WTC11 (cell line): ENCODE data around the gene RNASE7. TPM values are rescaled to one million over a fixed set of nuclear protein-coding genes. Genes with fewer than 3 reads are reported as not detected.
A peak's percentile ranks its signal among the peaks of the same experiment; 100 is the strongest.

Experiments
- ATAC-seq: fragments of 200-7000 bp; cut with Tn5 transposase; 2 replicates; pipeline ENCODE4 v1.10.0; 2021; ENCODE audit warnings: mild to moderate bottlenecking, moderate library complexity
- CTCF ChIA-PET: fragments of 300-600 bp; sonication (Branson Sonifier 250); formaldehyde crosslinking; loops from one replicate; lab custom pipeline; 2021; ENCODE audit warnings: antibody characterized with exemption; lab: Charles Lee
- POLR2A ChIA-PET: fragments of 350-600 bp; sonication (Branson Sonifier 250); formaldehyde crosslinking; loops from one replicate; lab custom pipeline; 2021; ENCODE audit warnings: antibody characterized with exemption; lab: Charles Lee
- DNase-seq: peaks from one replicate; pipeline ENCODE4 v3.0.0; 2021; ENCODE audit warnings: low spot score
- H3K27ac Mint-ChIP-seq: 2 replicates; pipeline ENCODE4 v1.8.0; 2021; ENCODE audit warnings: mixed read lengths
- H3K27me3 Mint-ChIP-seq: 2 replicates; pipeline ENCODE4 v1.8.0; 2021; ENCODE audit warnings: low read depth, mild to moderate bottlenecking, moderate library complexity, mixed read lengths
- H3K36me3 Mint-ChIP-seq: 2 replicates; pipeline ENCODE4 v1.8.0; 2021; ENCODE audit warnings: mixed read lengths
- H3K4me1 Mint-ChIP-seq: 2 replicates; pipeline ENCODE4 v1.8.0; 2022; ENCODE audit warnings: mixed read lengths
- H3K4me3 Mint-ChIP-seq: 2 replicates; pipeline ENCODE4 v1.8.0; 2021; ENCODE audit warnings: mild to moderate bottlenecking, moderate library complexity, mixed read lengths
- H3K9me3 Mint-ChIP-seq: 2 replicates; pipeline ENCODE4 v1.8.0; 2021; ENCODE audit warnings: mixed read lengths
- AR ChIP-seq: fragments of 250-450 bp; sonication (Bioruptor Pico); IDR thresholded peaks from 2 replicates; pipeline ENCODE4 v1.9.0; 2021; ENCODE audit warnings: mild to moderate bottlenecking
- GABPB1 ChIP-seq: sonication (generic); formaldehyde crosslinking; IDR thresholded peaks from 2 replicates; pipeline ENCODE4 v1.8.1; 2023; ENCODE audit warnings: mild to moderate bottlenecking, missing genetic modification reagents
- HMGA2 ChIP-seq: fragments of 250-450 bp; sonication (Bioruptor Pico); IDR thresholded peaks from 2 replicates; pipeline ENCODE4 v1.4.0; 2021; ENCODE audit warnings: mild to moderate bottlenecking, moderate library complexity
- KAT7 ChIP-seq: sonication (generic); formaldehyde crosslinking; IDR thresholded peaks from 2 replicates; pipeline ENCODE4 v1.8.1; 2023; ENCODE audit warnings: missing genetic modification reagents, mild to moderate bottlenecking, borderline replicate concordance
- MXD4 ChIP-seq: fragments of 250-450 bp; sonication (Bioruptor Pico); IDR thresholded peaks from 2 replicates; pipeline ENCODE4 v1.8.0; 2021; ENCODE audit warnings: mild to moderate bottlenecking, moderate library complexity, borderline replicate concordance
- NFYB ChIP-seq: sonication (generic); formaldehyde crosslinking; conservative IDR thresholded peaks from 2 replicates; pipeline ENCODE4 v1.8.0; 2022; ENCODE audit warnings: low read depth, missing genetic modification reagents
- SP1 ChIP-seq: sonication (generic); formaldehyde crosslinking; conservative IDR thresholded peaks from 2 replicates; pipeline ENCODE4 v1.8.1; 2022; ENCODE audit warnings: missing genetic modification reagents
- ZNF138 ChIP-seq: sonication (generic); formaldehyde crosslinking; conservative IDR thresholded peaks from 2 replicates; pipeline ENCODE4 v1.8.1; 2022; ENCODE audit warnings: mild to moderate bottlenecking, moderate library complexity, missing genetic modification reagents
- ZNF423 ChIP-seq: fragments of 250-450 bp; sonication (Bioruptor Pico); IDR thresholded peaks from 2 replicates; pipeline ENCODE4 v2.1.2; 2022; ENCODE audit warnings: mild to moderate bottlenecking, moderate library complexity
- total RNA-seq: library from RNA; stranded (reverse); gene quantifications from 3 replicates; pipeline ENCODE4 v1.2.3, GENCODE V29; 2021
- TF ChIP-seq, protein P1 (sequence below): sonication (generic); formaldehyde crosslinking; IDR thresholded peaks from 2 replicates; pipeline ENCODE4 v1.8.0; 2022; ENCODE audit warnings: mild to moderate bottlenecking, missing genetic modification reagents
- TF ChIP-seq, protein P2 (sequence below): sonication (generic); formaldehyde crosslinking; IDR thresholded peaks from 2 replicates; pipeline ENCODE4 v1.8.1; 2022; ENCODE audit warnings: mild to moderate bottlenecking, moderate library complexity, missing genetic modification reagents
- TF ChIP-seq, protein P3 (sequence below): fragments of 250-450 bp; sonication (Bioruptor Pico); conservative IDR thresholded peaks from 2 replicates; pipeline ENCODE4 v1.9.0; 2021; ENCODE audit warnings: mild to moderate bottlenecking

The RNASE7 gene
- total RNA-seq, 1 experiment from 2014 or later = not detected

- no peaks in the 10 kb centered on the region for H3K9me3 Mint-ChIP-seq
- TF ChIP-seq GABPB1 (CRISPR knock-in tag) (peak; percentile 55; the same call in 1 of the 2 replicates), AR (CRISPR knock-in tag) (no peak), MXD4 (no peak)
- TF ChIP-seq, protein P1, sequence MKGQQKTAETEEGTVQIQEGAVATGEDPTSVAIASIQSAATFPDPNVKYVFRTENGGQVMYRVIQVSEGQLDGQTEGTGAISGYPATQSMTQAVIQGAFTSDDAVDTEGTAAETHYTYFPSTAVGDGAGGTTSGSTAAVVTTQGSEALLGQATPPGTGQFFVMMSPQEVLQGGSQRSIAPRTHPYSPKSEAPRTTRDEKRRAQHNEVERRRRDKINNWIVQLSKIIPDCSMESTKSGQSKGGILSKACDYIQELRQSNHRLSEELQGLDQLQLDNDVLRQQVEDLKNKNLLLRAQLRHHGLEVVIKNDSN (CRISPR knock-in tag) = no peak
- TF ChIP-seq, all 79 proteins: peak for 1
- ChIA-PET POLR2A (no interaction called here), CTCF (interaction anchor here (0.7 to 4.8 kb wide), 8 partner anchors 11 to 59 kb away, joined by 3 to 39 read pairs (median 5); partner anchors contain the start of genes RNASE7 and SLC39A2)
- no peak for ATAC-seq
- no peak within 1 kb of the TSS for H3K4me3 Mint-ChIP-seq
- peaks cover 7% of the 10 kb centered on the region for H3K4me1 Mint-ChIP-seq
- no peak for DNase-seq
- H3K27ac Mint-ChIP-seq = no peak within 1 kb of the TSS
- no peaks in the 10 kb centered on the region for H3K36me3 Mint-ChIP-seq
- H3K27me3 Mint-ChIP-seq = no peaks in the 10 kb centered on the region
Measured at GRCh38 chr14:21057803-21058675, 15.9 kb downstream of the RNASE7 start, which contains the start of gene RNASE8. RNASE8 (plus strand) TSS chr14:21057822; CDS start chr14:21057893, 71 bp downstream.

DNA sequence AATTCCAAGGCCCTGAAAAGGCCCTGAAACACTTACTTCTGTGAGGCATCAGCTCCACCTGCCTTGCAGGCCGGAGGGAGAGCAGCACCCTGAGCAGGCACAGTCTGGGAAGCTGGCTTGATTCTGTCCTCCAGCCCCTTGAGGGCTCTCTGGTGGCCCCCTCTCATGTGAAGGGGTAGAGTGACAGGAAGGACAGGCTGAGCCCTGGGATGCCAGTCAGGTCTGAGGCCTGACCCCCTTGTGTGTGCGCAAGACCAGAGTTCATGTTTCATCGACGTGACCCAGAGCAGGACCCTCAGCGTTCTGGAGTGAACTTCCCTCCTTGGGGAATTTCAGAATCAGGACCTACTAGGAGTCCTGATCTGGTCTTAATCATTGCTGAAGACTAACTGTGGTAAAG lies 16.7 kb downstream of the RNASE7 start:
- CTCF ChIA-PET = interaction anchor here (0.7 to 4.8 kb wide), 7 partner anchors 10 to 60 kb away, joined by 3 to 39 read pairs (median 5); partner anchors contain the start of genes RNASE7 and SLC39A2
- TF ChIP-seq ZNF423 (no peak), HMGA2 (no peak), KAT7 (CRISPR knock-in tag) (no peak), SP1 (no peak)
- TF ChIP-seq, protein P2, sequence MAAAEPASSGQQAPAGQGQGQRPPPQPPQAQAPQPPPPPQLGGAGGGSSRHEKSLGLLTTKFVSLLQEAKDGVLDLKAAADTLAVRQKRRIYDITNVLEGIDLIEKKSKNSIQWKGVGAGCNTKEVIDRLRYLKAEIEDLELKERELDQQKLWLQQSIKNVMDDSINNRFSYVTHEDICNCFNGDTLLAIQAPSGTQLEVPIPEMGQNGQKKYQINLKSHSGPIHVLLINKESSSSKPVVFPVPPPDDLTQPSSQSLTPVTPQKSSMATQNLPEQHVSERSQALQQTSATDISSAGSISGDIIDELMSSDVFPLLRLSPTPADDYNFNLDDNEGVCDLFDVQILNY (CRISPR knock-in tag) = no peak
- TF ChIP-seq, protein P3, sequence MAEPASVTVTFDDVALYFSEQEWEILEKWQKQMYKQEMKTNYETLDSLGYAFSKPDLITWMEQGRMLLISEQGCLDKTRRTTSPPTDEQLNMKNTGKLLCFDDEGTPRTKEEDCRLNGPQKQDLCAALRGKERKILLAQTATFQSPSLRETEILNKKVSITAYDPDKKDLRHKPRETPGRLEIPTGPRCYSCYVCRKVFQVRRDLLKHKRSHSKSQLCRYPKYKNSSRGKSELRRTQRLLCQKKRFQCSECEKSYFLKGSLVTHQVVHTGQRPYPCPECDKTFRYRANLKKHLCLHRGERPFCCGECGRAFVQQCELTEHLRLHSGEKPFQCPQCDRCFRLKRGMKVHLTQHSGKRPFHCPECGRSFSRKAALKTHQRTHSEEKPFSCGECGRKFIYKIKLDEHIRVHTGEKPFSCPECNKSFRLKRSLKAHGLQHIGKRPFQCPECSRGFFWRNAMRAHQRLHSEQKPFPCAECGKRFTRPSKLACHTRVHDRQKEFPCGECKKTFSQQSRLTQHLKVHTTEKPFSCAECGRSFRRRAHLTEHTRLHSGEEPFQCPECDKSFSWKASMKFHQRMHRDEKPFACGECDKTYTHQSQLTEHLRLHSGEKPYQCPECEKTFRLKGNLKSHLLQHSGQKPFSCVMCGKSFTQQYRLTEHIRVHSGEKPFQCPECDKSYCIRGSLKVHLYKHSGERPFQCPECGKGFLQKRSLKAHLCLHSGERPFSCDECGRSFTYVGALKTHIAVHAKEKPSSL = no peak
- ATAC-seq = no peak

DNA sequence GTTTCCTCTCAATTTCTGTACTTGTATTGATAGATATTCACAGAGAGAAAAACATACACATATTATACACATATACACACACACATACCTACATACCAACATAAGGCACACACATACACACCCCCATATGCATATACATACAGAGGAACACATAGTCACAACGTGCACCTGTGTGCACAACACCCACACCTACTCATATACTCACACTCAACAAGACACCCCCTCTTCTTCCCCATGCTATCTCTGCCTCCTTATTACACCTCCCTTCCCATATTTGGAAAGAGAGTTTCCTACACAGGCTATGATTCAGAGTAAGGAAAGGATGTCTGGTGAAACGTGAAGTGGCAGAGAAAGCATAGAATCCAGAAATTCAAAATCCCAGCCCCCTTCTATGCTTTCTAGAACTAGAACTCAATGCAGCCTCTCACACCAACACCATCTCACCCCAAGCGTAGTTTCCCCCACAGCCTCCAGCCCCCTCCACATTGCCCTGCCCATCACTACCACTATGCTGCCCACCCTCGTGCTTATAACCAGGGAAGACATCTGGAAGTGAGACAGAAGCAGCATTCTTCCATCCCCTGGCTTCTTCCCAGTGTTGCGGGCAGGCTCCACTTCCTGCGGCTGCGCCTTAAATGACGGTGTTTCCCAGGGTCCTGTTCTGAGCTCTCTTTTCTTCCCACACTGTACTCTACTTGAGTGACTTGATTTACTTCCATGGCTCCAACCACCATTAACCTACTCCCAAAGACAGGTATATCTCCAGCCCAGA lies 17.9 kb downstream of the RNASE7 start:
- DNase-seq (no peak), ATAC-seq (no peak)
- Mint-ChIP-seq H3K27ac (no peak overlapping the region), H3K9me3 (no peaks in the 10 kb centered on the region), H3K4me3 (no peak overlapping the region), H3K36me3 (no peaks in the 10 kb centered on the region), H3K27me3 (no peaks in the 10 kb centered on the region), H3K4me1 (peaks cover 7% of the 10 kb centered on the region)
- ChIA-PET CTCF (interaction anchor here (1.5 to 4.8 kb wide), 4 partner anchors 9 to 45 kb away, joined by 9 to 39 read pairs (median 16); no protein-coding TSS in a partner anchor), POLR2A (no interaction called here)
- TF ChIP-seq ZNF138 (CRISPR knock-in tag) (no peak), NFYB (no peak)

More for the DNA sequence above, 16.7 kb downstream of the RNASE7 start:
- peaks cover 7% of the 10 kb centered on the region for H3K4me1 Mint-ChIP-seq
- H3K27ac Mint-ChIP-seq = no peak overlapping the region
- no peaks in the 10 kb centered on the region for H3K9me3 Mint-ChIP-seq
- POLR2A ChIA-PET = interaction anchor here (0.5 kb wide), 1 partner anchor 33 kb away, joined by 9 read pairs; no protein-coding TSS in a partner anchor
- H3K4me3 Mint-ChIP-seq = no peak overlapping the region
- H3K27me3 Mint-ChIP-seq = no peaks in the 10 kb centered on the region
- DNase-seq = no peak
- no peaks in the 10 kb centered on the region for H3K36me3 Mint-ChIP-seq
